ENCODE results near the gene PERCC1. TPM values are rescaled to one million over a fixed set of nuclear protein-coding genes. Genes with fewer than 3 reads are reported as not detected.
"Not testable (repeated sequence)": the region's sequence is repeated elsewhere in the genome, so short reads cannot be mapped to it uniquely, and the experiment has no call there.

The PERCC1 gene
- total RNA-seq, 1 donor from 2014 or later, result not detected

- Histone ChIP-seq H3K4me2 (ENCODE audit: low read length) (no peak overlapping the region), H3K36me3 (ENCODE audit: insufficient read depth, low read length) (no peaks in the 10 kb centered on the region), H3K4me1 (ENCODE audit: insufficient read depth, low read length) (peaks cover 18% of the 10 kb centered on the region), H3K4me3 (ENCODE audit: insufficient read depth, low read depth, low read length) (no peak overlapping the region), H2AFZ (ENCODE audit: low read depth, low read length) (no peak overlapping the region), H3K27me3 (ENCODE audit: insufficient read depth, low read length) (no peaks in the 10 kb centered on the region), H3K9ac (ENCODE audit: low read length) (no peak overlapping the region), H4K20me1 (ENCODE audit: insufficient read depth, low read length) (peaks cover 5% of the 10 kb centered on the region), H3K79me2 (ENCODE audit: insufficient read depth, low read length) (peaks cover 19% of the 10 kb centered on the region), H3K27ac (ENCODE audit: low read depth, low read length) (no peak overlapping the region), H3K9me3 (ENCODE audit: insufficient read depth, low read depth, low read length) (no peaks in the 10 kb centered on the region)
- no peak for DNase-seq (ENCODE audit: low read depth)
- Mint-ChIP-seq H3K4me3 (ENCODE audit: unreplicated experiment) (no peak overlapping the region), H3K36me3 (ENCODE audit: low read depth, unreplicated experiment) (no peaks in the 10 kb centered on the region), H3K27me3 (ENCODE audit: low read depth, unreplicated experiment) (peaks cover 14% of the 10 kb centered on the region), H3K4me1 (ENCODE audit: low read depth, unreplicated experiment) (peaks cover 3% of the 10 kb centered on the region), H3K9me3 (ENCODE audit: unreplicated experiment) (peaks cover 14% of the 10 kb centered on the region), H3K27ac (ENCODE audit: unreplicated experiment) (peak overlapping the region; percentile 66)
- FAIRE-seq, result no peak
- TF ChIP-seq EZH2 (IDR thresholded peaks at IDR 0.05; ENCODE audit: insufficient read depth, low read length) (no peak), CTCF (IDR thresholded peaks at IDR 0.05; ENCODE audit: insufficient read depth, low read depth, low read length) (no peak)
Measured at GRCh38 chr16:1477033-1477432, 46.2 kb downstream of the PERCC1 start.

GRCh38 chr16:1478937-1479336 is 48.1 kb downstream of the PERCC1 start:
- not testable (repeated sequence) for H3K36me3 ChIP-seq (ENCODE audit: insufficient read depth, low read length); H3K27ac Mint-ChIP-seq (ENCODE audit: unreplicated experiment); H3K4me1 Mint-ChIP-seq (ENCODE audit: low read depth, unreplicated experiment); H3K4me3 ChIP-seq (ENCODE audit: insufficient read depth, low read depth, low read length); H3K27me3 ChIP-seq (ENCODE audit: insufficient read depth, low read length); H3K36me3 Mint-ChIP-seq (ENCODE audit: low read depth, unreplicated experiment); H3K79me2 ChIP-seq (ENCODE audit: insufficient read depth, low read length); H4K20me1 ChIP-seq (ENCODE audit: insufficient read depth, low read length); H3K9ac ChIP-seq (ENCODE audit: low read length); DNase-seq (ENCODE audit: low read depth); H3K27ac ChIP-seq (ENCODE audit: low read depth, low read length); H3K4me2 ChIP-seq (ENCODE audit: low read length); H2AFZ ChIP-seq (ENCODE audit: low read depth, low read length); FAIRE-seq; H3K9me3 ChIP-seq (ENCODE audit: insufficient read depth, low read depth, low read length)
- peaks cover 22% of the 10 kb centered on the region for H3K27me3 Mint-ChIP-seq (ENCODE audit: low read depth, unreplicated experiment)
- peak overlapping the region; percentile 17 for H3K4me3 Mint-ChIP-seq (ENCODE audit: unreplicated experiment)
- peaks cover 14% of the 10 kb centered on the region for H3K9me3 Mint-ChIP-seq (ENCODE audit: unreplicated experiment)
- peaks cover 20% of the 10 kb centered on the region for H3K4me1 ChIP-seq (ENCODE audit: insufficient read depth, low read length)

DNA sequence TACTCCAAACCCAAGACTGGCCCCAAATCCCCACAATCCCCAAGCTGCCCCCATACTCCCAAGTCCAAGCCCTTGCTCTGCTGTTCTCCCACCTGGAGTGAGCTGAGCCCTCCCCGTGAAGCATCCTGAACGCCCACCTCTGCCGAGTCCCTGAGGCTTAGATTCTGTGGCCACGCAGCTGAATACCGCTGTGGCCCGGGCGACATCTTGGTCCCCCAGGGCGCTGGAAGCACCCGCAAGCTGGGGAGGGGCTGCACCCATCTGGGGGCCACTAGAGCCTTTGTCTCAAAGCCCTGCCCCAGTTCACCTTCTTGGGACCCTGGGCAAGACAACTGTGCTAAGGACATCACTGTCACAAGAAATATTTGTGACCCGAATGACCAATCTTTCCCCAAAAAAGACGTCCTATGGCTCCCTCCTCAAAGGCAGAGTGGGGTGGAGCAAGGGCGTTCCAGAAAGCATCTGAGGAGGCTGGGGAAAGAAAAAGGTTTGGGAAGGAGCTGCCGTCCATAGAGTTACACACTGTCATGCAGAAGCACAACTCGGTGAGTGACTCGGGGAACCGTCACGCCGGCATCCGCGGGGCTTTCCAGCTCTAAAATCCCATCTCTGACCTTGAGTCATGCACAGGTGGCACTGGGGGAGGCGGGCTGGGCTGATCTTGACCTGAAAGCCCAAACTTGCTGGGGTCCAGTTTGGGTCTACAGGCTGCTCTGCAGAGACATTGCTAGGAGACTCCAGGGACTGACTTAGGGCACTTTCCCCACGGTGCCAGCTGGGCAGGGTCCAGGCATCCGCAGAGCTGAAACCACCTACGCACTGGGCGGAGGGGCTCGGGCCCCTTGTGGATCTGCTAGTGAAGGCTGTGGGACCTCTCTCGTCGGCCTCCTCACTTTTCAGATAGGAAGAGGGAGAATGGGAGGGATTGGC is 51.3 kb downstream of the PERCC1 start:
- H3K27me3 Mint-ChIP-seq (ENCODE audit: low read depth, unreplicated experiment), result peaks cover 31% of the 10 kb centered on the region

More for the DNA sequence above, 51.3 kb downstream of the PERCC1 start:
- Mint-ChIP-seq H3K4me3 (ENCODE audit: unreplicated experiment) (no peak overlapping the region), H3K27ac (ENCODE audit: unreplicated experiment) (no peak overlapping the region), H3K36me3 (ENCODE audit: low read depth, unreplicated experiment) (no peaks in the 10 kb centered on the region), H3K9me3 (ENCODE audit: unreplicated experiment) (peaks cover 8% of the 10 kb centered on the region), H3K4me1 (ENCODE audit: low read depth, unreplicated experiment) (no peaks in the 10 kb centered on the region)
- Histone ChIP-seq H3K4me3 (ENCODE audit: insufficient read depth, low read depth, low read length) (no peak overlapping the region), H2AFZ (ENCODE audit: low read depth, low read length) (peak overlapping the region; percentile 17), H3K4me1 (ENCODE audit: insufficient read depth, low read length) (peaks cover 7% of the 10 kb centered on the region), H3K36me3 (ENCODE audit: insufficient read depth, low read length) (no peaks in the 10 kb centered on the region), H3K4me2 (ENCODE audit: low read length) (peak overlapping the region; percentile 50), H3K9me3 (ENCODE audit: insufficient read depth, low read depth, low read length) (peaks cover 3% of the 10 kb centered on the region), H3K27ac (ENCODE audit: low read depth, low read length) (no peak overlapping the region), H3K79me2 (ENCODE audit: insufficient read depth, low read length) (no peaks in the 10 kb centered on the region), H3K9ac (ENCODE audit: low read length) (no peak overlapping the region), H3K27me3 (ENCODE audit: insufficient read depth, low read length) (peaks cover 11% of the 10 kb centered on the region), H4K20me1 (ENCODE audit: insufficient read depth, low read length) (no peaks in the 10 kb centered on the region)
- FAIRE-seq, result no peak
- TF ChIP-seq EZH2 (IDR thresholded peaks at IDR 0.05; ENCODE audit: insufficient read depth, low read length), result no peak
- no peak for TF ChIP-seq CTCF (IDR thresholded peaks at IDR 0.05; ENCODE audit: insufficient read depth, low read depth, low read length)
- DNase-seq (ENCODE audit: low read depth), result peak; percentile 49

Other genes with a start within 250 kb of the PERCC1 start
- gene TPSG1, start 205.8 kb upstream of the PERCC1 start, total RNA-seq, result not detected in 2 replicates
- gene TPSB2, start 200.9 kb upstream of the PERCC1 start, total RNA-seq, result not detected in 2 replicates
- gene TPSAB1, start 190.4 kb upstream of the PERCC1 start, total RNA-seq, result not detected in 2 replicates
- not detected in 2 replicates for gene TPSD1, start 175.0 kb upstream of the PERCC1 start, total RNA-seq
- 135 and 143 TPM in 2 replicates for gene UBE2I, start 121.4 kb upstream of the PERCC1 start, total RNA-seq
- gene BAIAP3, start 97.4 kb upstream of the PERCC1 start, total RNA-seq, result 1.4 and 2.6 TPM in 2 replicates
- 60.1 and 63.3 TPM in 2 replicates for gene TSR3, start 79.2 kb upstream of the PERCC1 start, total RNA-seq
- 45.5 and 60.5 TPM in 2 replicates for gene GNPTG, start 79.1 kb upstream of the PERCC1 start, total RNA-seq
- gene UNKL, start 16.4 kb upstream of the PERCC1 start, total RNA-seq, result 10.7 and 11.1 TPM in 2 replicates
- gene UQCC4, start 10.3 kb upstream of the PERCC1 start, total RNA-seq, result 12.7 and 13.5 TPM in 2 replicates
- gene CCDC154, start 13.5 kb downstream of the PERCC1 start, total RNA-seq, result 1.4 and 1.5 TPM in 2 replicates
- 66.7 and 67.2 TPM in 2 replicates for gene CLCN7, start 44.0 kb downstream of the PERCC1 start, total RNA-seq
- not detected in 2 replicates for gene PTX4, start 57.9 kb downstream of the PERCC1 start, total RNA-seq
- 21.1 and 22.0 TPM in 2 replicates for gene TELO2, start 62.3 kb downstream of the PERCC1 start, total RNA-seq
- gene TMEM204, start 102.6 kb downstream of the PERCC1 start, total RNA-seq, result not detected in 2 replicates
- 15.7 and 16.3 TPM in 2 replicates for gene IFT140, start 181.0 kb downstream of the PERCC1 start, total RNA-seq
- 15.7 and 18.0 TPM in 2 replicates for gene CRAMP1, start 181.3 kb downstream of the PERCC1 start, total RNA-seq
- 122 and 143 TPM in 2 replicates for gene JPT2, start 247.2 kb downstream of the PERCC1 start, total RNA-seq

All from astrocyte (in vitro differentiated cells and primary cell).